Gastrocnemius medialis (tissue), 4 donors: ENCODE results near the gene MRPL33. TPM values are rescaled to one million over a fixed set of nuclear protein-coding genes. Genes with fewer than 3 reads are reported as not detected.
A peak's percentile ranks its signal among the peaks of the same experiment; 100 is the strongest.

ENCODE experiments used
- ATAC-seq, 2 donors: fragments of 150-250 bp; one replicate each; pipeline ENCODE4 v1.9.1; 2016
- DNase-seq, 2 donors: peaks; one replicate each; pipeline ENCODE4 v3.0.0-alpha.2; 2019
- H3K27ac ChIP-seq, 4 donors: fragments of 200-600 bp; sonication (generic); 1 replicate in 1 of 4; 2 replicates in 3 of 4; pipeline ENCODE4 v1.5.1; 2016 to 2018; ENCODE audit warnings: mild to moderate bottlenecking in 2 of 4, moderate library complexity in 1 of 4
- H3K27me3 ChIP-seq, 3 donors: fragments of 200-600 bp; sonication (generic) in 2 of 3; 1 replicate in 1 of 3; 2 replicates in 2 of 3; pipeline versions ENCODE4 v1.5.1 to v1.6.0; 2016 to 2019; ENCODE audit warnings: mild to moderate bottlenecking in 1 of 3, moderate library complexity in 1 of 3
- H3K36me3 ChIP-seq, 2 donors: fragments of 200-600 bp; sonication (generic) in 1 of 2; one replicate each; pipeline ENCODE4 v1.5.1; 2017 to 2018
- H3K4me1 ChIP-seq, 2 donors: fragments of 200-600 bp; sonication (generic) in 1 of 2; one replicate each; pipeline ENCODE4 v1.5.1; 2016 to 2017; ENCODE audit warnings: mild to moderate bottlenecking in 2 of 2
- H3K4me3 ChIP-seq, 4 donors: fragments of 200-600 bp; sonication (generic) in 3 of 4; 1 replicate in 1 of 4; 2 replicates in 3 of 4; pipeline ENCODE4 v1.5.1; 2016 to 2019; ENCODE audit warnings: mild to moderate bottlenecking in 2 of 4
- H3K9me3 ChIP-seq, 3 donors: fragments of 200-600 bp; sonication (generic) in 2 of 3; 1 replicate in 1 of 3; 2 replicates in 2 of 3; pipeline ENCODE4 v1.5.1; 2016 to 2019
- POLR2A ChIP-seq, 2 donors: fragments of 450-650 bp; IDR thresholded peaks; one replicate each; pipeline ENCODE4 v1.6.1; 2017; ENCODE audit warnings: antibody characterized with exemption in 2 of 2, mild to moderate bottlenecking in 2 of 2, moderate library complexity in 2 of 2
- in situ Hi-C, 4 donors: fragments of 200-750 bp; cut with MboI; loops; one replicate each; pipeline versions ENCODE4 v1.15.0 to v1.8.0; 2017; ENCODE audit warnings: low sequenced_read_pairs in 4 of 4
- intact Hi-C: fragments of 100-400 bp; cut with DNase I; formaldehyde crosslinking; loops from one replicate; pipeline ENCODE4 v1.15.1; 2023; ENCODE audit warnings: low total_unique reads
- total RNA-seq, 4 donors: library from RNA; depleted of rRNA; stranded (reverse); fragments of >200 nt; gene quantifications; one replicate each; pipeline versions ENCODE4 v1.1.0 to v1.2.3, GENCODE V29; 2016
- TF ChIP-seq, protein P1 (sequence below), 5 experiments: fragments of 450-650 bp in 3 of 5; fragments of 200-600 bp in 2 of 5; sonication (generic) in 2 of 5; IDR thresholded peaks in 4 of 5; conservative IDR thresholded peaks in 1 of 5; 1 replicate in 4 of 5; 2 replicates in 1 of 5; pipeline ENCODE4 v1.5.1; 2016 to 2019; ENCODE audit warnings: antibody characterized with exemption in 5 of 5, mild to moderate bottlenecking in 3 of 5, moderate library complexity in 3 of 5

Gene MRPL33
- total RNA-seq, 4 donors from 2014 or later = 231 to 500 (median 388) TPM

DNA sequence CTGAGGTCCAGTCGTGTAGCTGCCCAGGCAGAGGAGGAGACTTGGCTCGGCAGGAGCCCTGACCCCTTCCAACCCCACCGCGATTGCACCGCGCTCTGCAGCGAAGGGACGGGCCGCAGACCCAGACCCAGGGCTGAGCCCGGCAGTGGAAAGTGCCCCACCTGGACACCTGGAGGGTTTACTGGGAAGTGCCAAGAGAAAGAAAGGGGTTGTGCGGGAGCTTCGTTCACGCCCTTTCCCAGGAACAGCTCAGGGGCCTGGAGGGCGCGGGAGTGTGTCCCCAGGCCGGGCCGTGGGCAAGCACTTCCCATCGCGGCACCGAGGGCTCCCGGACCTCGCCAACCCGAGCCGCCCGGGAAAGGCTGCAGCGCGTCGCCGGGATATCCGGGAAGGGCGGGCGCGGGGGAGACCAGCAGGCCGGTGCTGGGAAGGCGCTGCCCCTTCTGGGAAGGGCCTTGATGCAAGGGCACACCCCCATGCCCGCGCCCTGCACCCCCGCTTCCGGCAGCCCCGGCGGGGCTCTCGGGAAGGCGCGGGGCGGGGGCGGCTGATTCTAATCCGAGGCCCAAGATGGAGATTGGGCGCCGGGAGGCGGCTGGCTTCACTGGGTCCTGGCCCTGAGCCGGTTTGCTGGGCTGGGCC is 36.1 kb upstream of the MRPL33 start:
- peak; percentile 59 to 66 for ATAC-seq
- no peaks in the 10 kb centered on the region for H3K9me3 ChIP-seq
- in situ Hi-C loops = no loop called here

DNA sequence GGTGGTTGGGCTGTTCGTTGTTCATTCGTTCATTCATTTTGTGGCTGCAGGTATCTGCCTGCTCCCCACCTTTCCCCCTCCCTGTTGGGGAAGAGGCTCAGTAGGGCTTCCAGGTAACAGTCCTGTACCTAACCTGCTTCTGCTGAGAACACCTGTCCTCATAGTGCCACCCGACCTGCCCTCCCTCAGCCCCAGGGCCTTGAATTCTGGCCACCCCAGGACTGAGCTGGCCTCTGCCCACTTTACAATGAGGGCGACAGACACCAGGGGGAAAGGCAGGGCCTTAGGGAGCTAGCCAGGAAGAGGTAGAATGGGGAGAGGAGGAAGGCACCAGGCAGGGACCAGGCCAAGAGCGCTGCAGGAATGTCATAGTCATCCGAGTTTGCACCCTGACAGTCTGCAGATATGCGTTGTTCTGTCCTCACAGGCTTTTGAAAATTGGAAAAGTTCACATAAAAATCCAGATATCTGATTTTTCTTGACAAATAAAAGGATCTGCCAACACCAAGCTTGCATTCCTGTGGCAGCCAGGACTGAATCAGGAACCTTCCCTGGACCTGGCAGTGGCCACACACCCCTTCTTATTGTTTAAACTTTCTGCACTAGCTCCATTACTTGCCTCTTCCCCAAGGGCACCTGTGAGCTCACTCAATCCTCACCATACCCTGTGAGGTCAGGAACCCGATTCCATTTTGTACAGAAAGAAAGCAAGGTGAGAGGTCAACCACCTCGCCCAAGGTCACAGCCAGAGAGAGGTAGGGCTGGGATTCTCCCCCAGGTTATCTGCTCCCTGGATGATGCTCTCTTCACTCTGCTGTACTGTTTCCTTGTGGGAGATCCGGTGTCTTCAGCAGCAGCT is 35.3 kb upstream of the MRPL33 start:
- ATAC-seq (no peak), DNase-seq (no peak)
- Histone ChIP-seq H3K27ac (peak overlapping the region; percentile 35 to 74 (median 72)), H3K9me3 (no peaks in the 10 kb centered on the region), H3K4me1 (peaks cover 9 to 13% of the 10 kb centered on the region in 2 donors), H3K27me3 (no peaks in the 10 kb centered on the region), H3K4me3 (peak overlapping the region; percentile 51 to 65 (median 59)), H3K36me3 (no peaks in the 10 kb centered on the region)
- in situ Hi-C loops (no loop called here), intact Hi-C loops (no loop called here)
- no peak for TF ChIP-seq POLR2A (IDR thresholded peaks at IDR 0.05)
- TF ChIP-seq, protein P1, sequence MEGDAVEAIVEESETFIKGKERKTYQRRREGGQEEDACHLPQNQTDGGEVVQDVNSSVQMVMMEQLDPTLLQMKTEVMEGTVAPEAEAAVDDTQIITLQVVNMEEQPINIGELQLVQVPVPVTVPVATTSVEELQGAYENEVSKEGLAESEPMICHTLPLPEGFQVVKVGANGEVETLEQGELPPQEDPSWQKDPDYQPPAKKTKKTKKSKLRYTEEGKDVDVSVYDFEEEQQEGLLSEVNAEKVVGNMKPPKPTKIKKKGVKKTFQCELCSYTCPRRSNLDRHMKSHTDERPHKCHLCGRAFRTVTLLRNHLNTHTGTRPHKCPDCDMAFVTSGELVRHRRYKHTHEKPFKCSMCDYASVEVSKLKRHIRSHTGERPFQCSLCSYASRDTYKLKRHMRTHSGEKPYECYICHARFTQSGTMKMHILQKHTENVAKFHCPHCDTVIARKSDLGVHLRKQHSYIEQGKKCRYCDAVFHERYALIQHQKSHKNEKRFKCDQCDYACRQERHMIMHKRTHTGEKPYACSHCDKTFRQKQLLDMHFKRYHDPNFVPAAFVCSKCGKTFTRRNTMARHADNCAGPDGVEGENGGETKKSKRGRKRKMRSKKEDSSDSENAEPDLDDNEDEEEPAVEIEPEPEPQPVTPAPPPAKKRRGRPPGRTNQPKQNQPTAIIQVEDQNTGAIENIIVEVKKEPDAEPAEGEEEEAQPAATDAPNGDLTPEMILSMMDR (IDR thresholded peaks at IDR 0.05 in 4 of 5, conservative IDR thresholded peaks at IDR 0.05 in 1 of 5) = no peak

More for the DNA sequence above, 36.1 kb upstream of the MRPL33 start:
- DNase-seq = peak; percentile 23 to 42
- Histone ChIP-seq H3K4me1 (peaks cover 13 to 15% of the 10 kb centered on the region in 2 donors), H3K4me3 (peak overlapping the region; percentile 51 to 65 (median 59)), H3K36me3 (no peaks in the 10 kb centered on the region), H3K27me3 (no peaks in the 10 kb centered on the region), H3K27ac (peak overlapping the region; percentile 35 to 74 (median 72))
- peak in 1 of 2 donors; percentile 34 for TF ChIP-seq POLR2A (IDR thresholded peaks at IDR 0.05)
- TF ChIP-seq, protein P1 (IDR thresholded peaks at IDR 0.05 in 4 of 5, conservative IDR thresholded peaks at IDR 0.05 in 1 of 5) = no peak
- intact Hi-C loops = no loop called here

DNA sequence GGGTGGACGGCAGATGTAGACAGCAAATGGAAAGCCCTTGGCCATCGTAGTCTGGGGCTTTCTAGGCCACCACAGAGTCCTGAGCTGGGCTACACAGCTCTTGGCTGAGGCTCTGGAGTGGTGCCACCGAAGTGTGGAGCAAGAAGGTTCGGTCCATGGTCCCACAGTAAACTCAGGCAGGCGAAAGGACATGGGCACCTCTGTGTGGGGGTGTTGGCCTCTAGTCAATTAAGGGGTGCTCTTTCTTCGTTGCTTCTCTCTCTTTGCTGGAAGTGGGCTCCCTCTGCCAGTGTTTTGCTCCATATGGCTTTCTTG is 34.7 kb upstream of the MRPL33 start:
- TF ChIP-seq, protein P1 (IDR thresholded peaks at IDR 0.05 in 4 of 5, conservative IDR thresholded peaks at IDR 0.05 in 1 of 5) = no peak
- TF ChIP-seq POLR2A (IDR thresholded peaks at IDR 0.05) = no peak
- DNase-seq (no peak), ATAC-seq (no peak)
- in situ Hi-C loops = no loop called here
- Histone ChIP-seq H3K36me3 (no peaks in the 10 kb centered on the region), H3K27ac (peak overlapping the region; percentile 24 to 74 (median 72)), H3K4me3 (no peak overlapping the region), H3K9me3 (no peaks in the 10 kb centered on the region), H3K4me1 (peaks cover 9 to 13% of the 10 kb centered on the region in 2 donors), H3K27me3 (no peaks in the 10 kb centered on the region)
- intact Hi-C loops = no loop called here

DNA sequence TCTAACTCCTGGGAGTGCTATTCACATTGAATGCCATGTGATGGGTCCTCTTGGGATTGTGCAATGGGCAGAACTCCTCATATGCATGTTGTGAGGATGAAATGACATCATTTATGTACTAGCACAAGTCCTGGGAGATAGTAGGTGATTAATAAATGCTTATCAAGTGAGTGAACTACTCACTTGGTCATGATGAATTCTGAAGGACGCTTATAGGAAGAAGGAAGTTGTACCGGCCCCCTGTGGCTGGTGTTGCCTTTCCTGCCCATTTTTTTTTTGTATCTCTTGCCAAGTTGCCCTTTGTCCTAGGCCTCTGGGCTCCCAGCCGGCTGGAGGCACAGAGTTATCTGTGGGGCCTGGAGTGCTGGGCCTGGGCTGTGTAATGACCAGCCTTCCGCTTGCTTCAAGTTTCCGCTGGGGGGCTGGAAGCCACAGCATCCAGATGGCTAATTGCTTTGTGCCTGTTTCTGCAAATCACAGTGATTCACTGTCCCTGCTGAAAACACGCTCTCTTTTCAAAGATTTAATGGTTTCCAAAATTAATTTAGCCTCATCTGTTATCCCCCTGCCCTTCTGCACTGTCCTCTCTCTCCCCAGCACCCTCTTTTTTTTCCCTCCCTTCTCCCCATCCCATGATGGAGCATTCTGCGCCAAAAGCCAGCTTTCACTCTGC is 33.7 kb upstream of the MRPL33 start:
- Histone ChIP-seq H3K4me3 (no peak overlapping the region), H3K4me1 (peaks cover 9 to 13% of the 10 kb centered on the region in 2 donors), H3K36me3 (no peaks in the 10 kb centered on the region), H3K9me3 (no peaks in the 10 kb centered on the region), H3K27me3 (no peaks in the 10 kb centered on the region), H3K27ac (peak overlapping the region; percentile 15 to 74 (median 47))
- TF ChIP-seq, protein P1 (IDR thresholded peaks at IDR 0.05 in 4 of 5, conservative IDR thresholded peaks at IDR 0.05 in 1 of 5) = no peak
- TF ChIP-seq POLR2A (IDR thresholded peaks at IDR 0.05) = no peak
- no peak for DNase-seq
- ATAC-seq = peak; percentile 18 to 27
- intact Hi-C loops (no loop called here), in situ Hi-C loops (no loop called here)
